HUES64 (cell line): ENCODE data around the gene MMP15. TPM values are rescaled to one million over a fixed set of nuclear protein-coding genes. Genes with fewer than 3 reads are reported as not detected.
"Not testable (repeated sequence)": the region's sequence is repeated elsewhere in the genome, so short reads cannot be mapped to it uniquely, and the experiment has no call there.

Experiments
- H3K27ac ChIP-seq: 2 replicates; pipeline ENCODE4 v1.7.0; 2013; ENCODE audit warnings: low read depth, low read length, inconsistent platforms
- H3K27me3 ChIP-seq: 2 replicates; pipeline ENCODE4 v1.6.1; 2013; ENCODE audit warnings: mild to moderate bottlenecking, low read length; ENCODE audit not compliant: insufficient read depth
- H3K36me3 ChIP-seq: 2 replicates; pipeline ENCODE4 v1.6.1; 2013; ENCODE audit warnings: mild to moderate bottlenecking, low read length; ENCODE audit not compliant: insufficient read depth
- H3K4me1 ChIP-seq: 2 replicates; pipeline ENCODE4 v1.6.1; 2013; ENCODE audit warnings: mild to moderate bottlenecking, low read length, moderate library complexity; ENCODE audit not compliant: insufficient read depth
- H3K4me3 ChIP-seq: 2 replicates; pipeline ENCODE4 v1.5.1; 2013; ENCODE audit warnings: mild to moderate bottlenecking, low read length, moderate library complexity
- H3K9ac ChIP-seq: 2 replicates; pipeline ENCODE4 v1.6.1; 2013; ENCODE audit warnings: mild to moderate bottlenecking, low read depth, low read length
- H3K9me3 ChIP-seq: 2 replicates; pipeline ENCODE4 v1.6.1; 2013; ENCODE audit warnings: low read depth, low read length; ENCODE audit not compliant: insufficient read depth
- WGBS: fragments of 150-250, 120-280 bp; methylation state at CpG from one replicate; pipeline ENCODE4 v1.1.7; 2013; ENCODE audit warnings: missing lambda C conversion rate; 5-methylcytosine and 5-hydroxymethylcytosine counted together
- polyA plus RNA-seq, 2 experiments: library from polyadenylated mRNA; stranded (reverse); fragments of 50-300 nt; gene quantifications; one replicate each; pipeline ENCODE4 v1.2.3, GENCODE V29; 2013

The MMP15 gene
- 25.3 TPM for polyA plus RNA-seq (2013, experiment 1 of 2)
- 27.3 TPM for polyA plus RNA-seq (2013, experiment 2 of 2)

DNA sequence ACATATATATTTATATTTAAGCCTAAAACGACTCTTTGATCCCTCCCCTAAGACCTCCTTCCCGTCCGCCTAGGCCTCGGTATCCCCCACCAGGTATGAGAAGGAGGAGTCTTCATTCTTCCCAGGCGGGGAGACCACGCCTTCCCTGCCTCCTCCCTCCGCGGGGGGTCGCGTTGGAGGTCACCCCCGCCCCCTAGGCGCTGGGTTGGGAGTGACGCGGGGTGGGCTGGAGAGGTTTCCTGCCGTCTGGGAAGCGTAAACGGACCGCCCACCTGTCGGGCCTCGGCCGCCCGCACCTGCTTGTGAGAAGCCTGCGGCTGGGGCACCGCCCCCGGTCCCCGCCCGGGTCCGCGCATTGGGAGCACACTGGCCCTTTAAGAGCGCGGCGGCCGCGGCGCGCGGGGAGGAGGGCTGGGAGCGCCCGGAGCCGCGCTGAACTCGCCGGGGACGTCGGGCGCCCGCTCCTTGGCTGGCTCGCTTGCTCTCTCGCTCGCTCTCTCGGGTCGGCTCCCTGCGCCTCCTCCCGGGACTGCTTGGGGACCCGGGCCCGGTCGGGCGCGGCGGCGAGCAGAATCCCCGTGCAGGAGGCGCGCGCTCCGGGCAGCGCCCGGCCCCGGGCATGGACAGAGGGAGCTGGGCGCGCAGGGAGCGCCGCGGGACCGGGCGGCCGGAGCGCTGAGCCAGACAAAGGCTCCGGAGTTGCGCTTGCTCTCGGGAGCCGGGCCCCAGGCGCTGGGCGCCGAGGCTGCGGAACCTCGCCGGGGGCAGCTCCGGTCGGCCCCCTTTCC lies at the start of gene MMP15:
Gene MMP15, plus strand, starts transcription at position 404 of the 788 bp plus-strand sequence. CDS start 597 bp downstream, outside the sequence.
- Histone ChIP-seq H3K4me1 (peaks cover 30% of the 10 kb centered on the region), H3K27ac (peak within 1 kb of the TSS; percentile 51; the same call in 1 of the 2 replicates), H3K9me3 (no peaks in the 10 kb centered on the region), H3K9ac (peak within 1 kb of the TSS; percentile 76), H3K36me3 (no peaks in the 10 kb centered on the region), H3K4me3 (peak within 1 kb of the TSS; percentile 84), H3K27me3 (peaks cover 17% of the 10 kb centered on the region; the same call in 1 of the 2 replicates)
- WGBS = under 1% methylated on average over 83 of the region's 90 CpGs

DNA sequence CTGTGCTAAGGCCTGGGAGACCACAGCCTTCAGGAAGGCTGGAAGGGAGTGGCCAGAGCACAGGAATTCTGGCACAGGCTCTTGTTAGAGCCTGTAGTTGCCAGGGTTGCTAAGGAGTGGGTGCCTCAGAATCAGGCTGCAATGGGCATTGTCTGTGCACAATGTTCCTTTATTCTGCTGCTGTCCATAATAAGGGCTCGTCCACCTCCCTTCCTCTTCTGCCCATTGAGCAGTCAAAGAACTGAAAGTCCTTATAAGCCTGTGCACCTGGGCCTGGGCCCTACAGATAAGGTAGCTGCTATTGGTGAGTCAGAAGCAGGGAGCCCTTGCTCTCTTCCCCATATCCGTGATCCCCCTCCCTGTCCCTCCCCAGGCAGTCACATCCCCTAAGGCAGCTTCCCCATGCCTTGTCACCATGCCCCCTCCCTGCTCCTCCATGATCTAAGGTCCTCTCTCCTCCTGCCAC lies 49.2 kb upstream of the MMP15 start:
- no peaks in the 10 kb centered on the region for H3K27me3 ChIP-seq
- no peak overlapping the region for H3K27ac ChIP-seq
- 79% methylated on average over 2 of the region's 2 CpGs for WGBS

DNA sequence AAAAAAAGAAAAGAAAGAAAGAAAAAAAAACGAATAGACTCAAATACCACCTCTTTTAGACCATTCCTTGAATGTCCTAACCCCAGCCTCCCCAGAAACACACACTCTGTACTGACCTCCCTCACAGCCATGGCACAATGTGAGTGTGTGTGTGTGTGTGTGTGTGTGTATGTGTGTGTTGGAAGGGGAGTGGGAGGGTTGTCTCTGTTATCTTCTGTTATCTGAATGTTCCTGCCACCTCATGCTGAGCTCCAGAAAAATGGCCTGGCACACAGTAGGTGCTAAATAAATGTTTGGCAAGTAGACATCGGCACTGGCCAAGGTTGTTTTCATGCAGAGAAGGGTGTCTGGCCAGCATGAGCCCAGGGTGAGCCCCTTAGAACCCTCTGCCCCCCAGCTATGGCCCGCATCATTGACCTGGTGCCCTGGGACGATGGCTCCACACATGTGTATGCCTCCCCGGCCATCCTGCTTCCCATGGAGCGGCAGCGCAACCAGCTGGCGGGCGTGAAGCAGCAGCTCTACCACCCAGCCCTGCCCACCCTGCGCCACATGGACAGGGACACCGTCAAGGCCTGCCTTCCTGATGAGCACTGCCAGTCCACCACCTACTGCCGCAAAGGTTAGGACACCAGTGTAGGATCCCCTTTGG lies 48.0 kb upstream of the MMP15 start:
- no peak overlapping the region for H3K9ac ChIP-seq
- 0 out of 2 replicates have a peak, but pooled peaks cover 3% of the 10 kb centered on the region for H3K4me1 ChIP-seq
- WGBS = 91% methylated on average over 11 of the region's 12 CpGs
- H3K27me3 ChIP-seq = no peaks in the 10 kb centered on the region
- no peaks in the 10 kb centered on the region for H3K9me3 ChIP-seq
- no peak overlapping the region for H3K27ac ChIP-seq
- no peaks in the 10 kb centered on the region for H3K36me3 ChIP-seq
- no peak overlapping the region for H3K4me3 ChIP-seq

More for the DNA sequence above, 49.2 kb upstream of the MMP15 start:
- H3K36me3 ChIP-seq = no peaks in the 10 kb centered on the region
- no peaks in the 10 kb centered on the region for H3K9me3 ChIP-seq
- 0 out of 2 replicates have a peak, but pooled peaks cover 3% of the 10 kb centered on the region for H3K4me1 ChIP-seq
- no peak overlapping the region for H3K4me3 ChIP-seq
- H3K9ac ChIP-seq = no peak overlapping the region

DNA sequence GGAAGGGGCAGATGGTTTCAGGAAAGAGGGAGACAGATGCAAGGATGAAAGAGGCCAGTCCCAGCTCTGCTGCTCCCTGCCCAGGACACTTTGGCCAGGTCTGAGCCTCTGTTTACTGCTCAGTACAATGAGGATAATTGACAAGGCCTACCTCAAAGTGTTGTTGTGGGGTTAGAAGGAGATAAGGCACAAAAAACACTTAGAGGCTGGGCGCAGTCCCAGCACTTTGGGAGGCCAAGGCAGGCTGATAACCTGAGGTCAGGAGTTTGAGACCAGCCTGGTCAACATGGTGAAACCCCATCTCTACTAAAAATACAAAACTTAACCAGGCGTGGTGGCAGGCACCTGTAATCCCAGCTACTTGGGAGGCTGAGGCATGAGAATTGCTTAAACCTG lies 47.5 kb upstream of the MMP15 start:
- H3K36me3 ChIP-seq, H3K4me3 ChIP-seq, H3K9ac ChIP-seq, H3K27ac ChIP-seq, H3K4me1 ChIP-seq, H3K27me3 ChIP-seq, H3K9me3 ChIP-seq: not testable (repeated sequence)
- 91% methylated on average over 2 of the region's 2 CpGs for WGBS

DNA sequence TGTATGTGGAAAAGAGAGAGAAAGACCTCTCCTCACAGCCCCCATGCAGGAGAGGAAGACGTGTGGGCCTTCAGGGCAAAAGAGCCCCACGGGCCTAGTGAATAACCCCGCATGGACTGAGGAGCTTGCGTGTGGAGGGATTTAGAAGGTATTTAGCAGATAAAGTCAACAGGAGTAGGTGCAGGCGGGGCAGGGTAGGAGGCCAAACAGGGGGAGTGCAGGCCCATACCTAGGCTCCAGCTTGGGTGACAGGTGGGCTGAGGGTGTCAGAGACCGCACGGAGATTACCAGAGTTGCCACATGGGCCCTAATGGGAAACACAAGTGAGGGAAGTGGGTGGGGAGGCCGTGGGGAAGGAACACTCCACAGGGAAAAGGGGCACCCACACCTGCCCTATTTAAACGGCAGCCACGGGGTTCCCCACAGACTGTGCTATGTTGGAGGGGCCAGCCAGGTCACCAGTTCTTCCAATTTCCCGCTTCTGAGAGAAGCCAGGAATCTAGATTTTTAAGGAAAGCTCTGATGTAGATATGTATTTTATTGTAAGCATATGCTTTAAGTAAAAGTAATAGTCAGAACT lies 46.5 kb upstream of the MMP15 start:
- 91% methylated on average over 11 of the region's 11 CpGs for WGBS
- Histone ChIP-seq H3K36me3 (no peaks in the 10 kb centered on the region), H3K27me3 (peaks cover 7% of the 10 kb centered on the region), H3K4me1 (0 out of 2 replicates have a peak, but pooled peaks cover 3% of the 10 kb centered on the region), H3K4me3 (no peak overlapping the region), H3K9ac (no peak overlapping the region), H3K27ac (no peak overlapping the region), H3K9me3 (no peaks in the 10 kb centered on the region)

DNA sequence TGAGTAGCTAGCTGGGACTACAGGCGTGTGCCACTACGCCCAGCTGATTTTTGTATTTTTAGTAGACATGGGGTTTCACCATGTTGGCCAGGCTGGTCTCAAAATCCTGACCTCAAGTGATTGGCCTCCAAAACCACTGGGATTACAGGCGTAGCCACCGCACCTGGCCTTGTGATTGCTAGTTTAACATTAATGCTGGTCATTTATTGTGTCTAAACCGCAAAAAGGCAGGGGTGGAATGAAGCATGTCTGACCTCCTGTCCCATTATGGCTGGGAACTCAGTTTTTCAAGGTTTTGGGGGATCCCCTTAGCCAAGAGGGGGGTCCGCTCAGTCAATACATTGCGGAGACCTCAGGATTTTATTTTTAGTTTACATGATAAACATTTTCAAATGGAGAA lies 43.9 kb upstream of the MMP15 start:
- 96% methylated on average over 5 of the region's 7 CpGs for WGBS
- Histone ChIP-seq H3K4me1 (no peaks in the 10 kb centered on the region; the same call in 1 of the 2 replicates), H3K36me3 (no peaks in the 10 kb centered on the region)

DNA sequence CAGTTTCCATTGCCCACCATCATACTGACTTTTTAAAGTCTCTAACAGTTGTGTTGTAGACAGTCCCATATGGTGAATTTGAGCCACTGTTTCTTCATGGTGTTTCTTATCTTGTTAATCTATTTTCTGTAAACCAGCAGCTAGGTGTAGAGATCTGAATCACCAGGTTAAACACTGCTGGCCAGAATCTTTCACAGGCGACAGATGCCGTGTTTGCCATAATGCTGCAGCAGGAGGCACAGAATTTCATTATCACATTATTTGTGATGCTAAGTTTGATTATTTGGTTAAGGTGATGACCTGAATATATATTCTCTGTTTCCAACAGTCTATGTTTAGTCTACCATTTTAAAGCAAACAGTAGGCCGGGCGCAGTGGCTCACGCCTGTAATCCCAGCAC lies 43.2 kb upstream of the MMP15 start:
- 84% methylated on average over 5 of the region's 5 CpGs for WGBS

More for the DNA sequence above, 43.9 kb upstream of the MMP15 start:
- no peak overlapping the region for H3K9ac ChIP-seq
- H3K4me3 ChIP-seq = no peak overlapping the region
- H3K27ac ChIP-seq = no peak overlapping the region
- H3K27me3 ChIP-seq = peaks cover 30% of the 10 kb centered on the region
- no peaks in the 10 kb centered on the region for H3K9me3 ChIP-seq

DNA sequence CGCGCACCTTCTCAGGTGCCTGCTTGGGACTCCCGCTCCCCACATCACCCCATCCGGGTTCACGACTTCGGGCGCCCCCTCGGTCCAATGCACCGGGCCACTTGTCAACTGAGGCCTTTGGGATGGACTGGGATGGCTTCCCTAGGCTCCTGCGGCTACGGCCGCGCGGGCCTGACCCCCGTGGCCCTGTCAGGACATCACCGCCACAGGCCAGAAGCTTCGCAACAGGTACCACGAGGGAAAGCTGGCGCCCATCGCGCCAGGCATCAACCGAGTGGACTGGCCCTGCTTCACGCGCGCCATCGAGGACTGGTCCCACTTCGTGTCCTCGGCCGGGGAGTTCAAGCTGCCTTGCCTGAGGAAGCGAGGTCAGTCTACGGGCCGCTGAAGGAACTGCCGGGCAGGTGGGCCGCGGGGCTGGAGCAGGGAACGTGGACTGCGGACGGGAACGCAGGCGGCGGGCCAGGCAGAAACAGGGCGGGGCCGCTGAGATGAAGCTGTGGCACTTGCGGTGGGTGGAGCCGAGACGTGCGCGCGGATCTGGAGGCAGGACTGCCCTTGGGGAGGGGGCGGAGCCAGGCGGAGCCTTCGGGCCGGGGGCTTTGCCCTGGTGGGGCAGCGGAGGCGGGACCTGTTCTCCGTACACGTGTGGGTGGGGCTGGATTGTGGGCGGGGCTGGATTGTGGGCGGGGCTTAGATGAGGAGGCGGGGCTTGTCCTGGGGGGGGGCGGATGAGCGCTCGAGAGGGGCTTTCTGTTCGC lies 40.9 kb upstream of the MMP15 start:
- peak overlapping the region; percentile 49; the same call in 1 of the 2 replicates for H3K9ac ChIP-seq
- H3K4me3 ChIP-seq = peak overlapping the region; percentile 69
- 15% methylated on average over 64 of the region's 64 CpGs for WGBS
- H3K9me3 ChIP-seq = no peaks in the 10 kb centered on the region
- no peak overlapping the region for H3K27ac ChIP-seq
- H3K27me3 ChIP-seq = peaks cover 37% of the 10 kb centered on the region
- no peaks in the 10 kb centered on the region; the same call in 1 of the 2 replicates for H3K4me1 ChIP-seq
- no peaks in the 10 kb centered on the region for H3K36me3 ChIP-seq

More for the DNA sequence above, 43.2 kb upstream of the MMP15 start:
- H3K4me3 ChIP-seq = no peak overlapping the region
- H3K9ac ChIP-seq = no peak overlapping the region
- H3K27me3 ChIP-seq = peaks cover 37% of the 10 kb centered on the region
- no peaks in the 10 kb centered on the region for H3K9me3 ChIP-seq
- H3K27ac ChIP-seq = no peak overlapping the region
- no peaks in the 10 kb centered on the region for H3K36me3 ChIP-seq
- H3K4me1 ChIP-seq = no peaks in the 10 kb centered on the region; the same call in 1 of the 2 replicates

DNA sequence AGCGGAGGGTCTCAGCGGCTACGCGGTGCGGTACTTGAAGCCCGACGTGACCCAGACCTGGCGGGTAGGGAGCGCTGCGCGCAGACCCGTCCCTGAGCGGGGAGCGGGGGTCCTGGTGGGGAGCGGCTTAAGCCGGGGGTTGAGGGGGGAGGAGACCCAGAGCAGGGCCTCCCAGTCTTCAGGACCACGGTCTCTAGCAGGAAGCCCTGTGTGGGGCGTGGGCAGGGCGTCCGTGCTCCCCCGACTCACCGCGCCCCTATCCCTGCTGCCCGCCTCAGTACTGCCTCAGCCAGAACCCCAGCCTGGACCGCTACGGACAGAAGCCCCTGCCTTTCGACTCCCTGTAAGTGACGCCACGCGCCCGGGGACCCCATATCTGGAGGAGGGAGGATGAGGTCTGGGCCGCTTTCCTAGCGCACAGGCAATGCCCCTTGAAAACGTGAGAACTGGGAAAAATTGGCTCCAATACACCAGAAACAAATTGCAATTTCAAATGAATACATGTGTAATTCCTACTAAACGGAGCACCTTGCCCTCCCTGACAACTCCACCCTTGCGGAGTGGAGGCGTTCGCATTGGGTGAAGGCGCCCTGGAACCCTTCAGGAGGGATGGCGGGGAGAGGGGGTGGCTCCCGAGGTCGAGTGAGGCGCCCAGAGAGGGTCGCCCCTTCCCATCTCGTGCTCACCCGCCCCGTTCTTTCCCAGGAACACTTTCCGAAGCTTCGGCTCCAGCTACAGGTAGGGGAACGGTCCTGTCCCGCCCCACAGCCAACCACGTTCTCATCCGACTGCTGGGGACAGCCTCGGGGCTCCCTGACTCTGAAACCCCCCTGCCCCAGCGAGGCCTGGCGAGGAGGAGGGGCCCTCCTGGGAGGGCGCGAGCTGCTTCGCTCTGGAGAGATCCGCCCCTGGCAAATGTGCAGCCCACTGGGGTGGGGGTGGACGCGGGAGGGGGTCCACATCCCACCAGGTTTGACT lies 40.1 kb upstream of the MMP15 start:
- H3K36me3 ChIP-seq = no peaks in the 10 kb centered on the region
- WGBS = 5% methylated on average over 62 of the region's 62 CpGs
- H3K4me3 ChIP-seq = peak overlapping the region; percentile 69
- H3K9ac ChIP-seq = peak overlapping the region; percentile 30; the same call in 1 of the 2 replicates
- H3K27ac ChIP-seq = no peak overlapping the region
- no peaks in the 10 kb centered on the region; the same call in 1 of the 2 replicates for H3K4me1 ChIP-seq
- peaks cover 37% of the 10 kb centered on the region for H3K27me3 ChIP-seq
- no peaks in the 10 kb centered on the region for H3K9me3 ChIP-seq
